Parathyroid adenoma (tissue), 2 donors: ENCODE results near the gene PNMT.

ENCODE experiments used
- H2AFZ ChIP-seq: fragments of 300-600 bp; sonication (generic); one replicate; pipeline ENCODE4 v1.7.0; 2017; ENCODE audit warnings: antibody characterized with exemption, mild to moderate bottlenecking
- H3K27ac ChIP-seq: fragments of 300-600 bp; sonication (generic); one replicate; pipeline ENCODE4 v1.7.0; 2017
- H3K27me3 ChIP-seq: fragments of 300-600 bp; sonication (generic); one replicate; pipeline ENCODE4 v1.7.0; 2017; ENCODE audit warnings: low read length; ENCODE audit not compliant: control insufficient read depth, insufficient read depth
- H3K36me3 ChIP-seq: fragments of 300-600 bp; sonication (generic); one replicate; pipeline ENCODE4 v1.7.0; 2017; ENCODE audit warnings: low read length; ENCODE audit not compliant: control insufficient read depth, insufficient read depth
- H3K4me1 ChIP-seq: fragments of 300-600 bp; sonication (generic); one replicate; pipeline ENCODE4 v1.7.0; 2017; ENCODE audit warnings: control low read depth
- H3K4me2 ChIP-seq: fragments of 300-600 bp; sonication (generic); one replicate; pipeline ENCODE4 v1.7.0; 2017; ENCODE audit warnings: low read length
- H3K4me3 ChIP-seq: fragments of 300-600 bp; sonication (generic); one replicate; pipeline ENCODE4 v1.7.0; 2017; ENCODE audit warnings: low read depth, low read length
- H3K79me2 ChIP-seq: fragments of 300-600 bp; sonication (generic); one replicate; pipeline ENCODE4 v1.7.0; 2017; ENCODE audit warnings: control low read depth
- H3K9ac ChIP-seq: fragments of 300-600 bp; sonication (generic); one replicate; pipeline ENCODE4 v1.7.0; 2017; ENCODE audit warnings: mild to moderate bottlenecking
- H3K9me3 ChIP-seq: fragments of 300-600 bp; sonication (generic); one replicate; pipeline ENCODE4 v1.7.0; 2017; ENCODE audit warnings: low read length; ENCODE audit not compliant: control insufficient read depth
- CTCF ChIP-seq: fragments of 300-600 bp; sonication (generic); IDR thresholded peaks from one replicate; pipeline ENCODE4 v1.7.0; 2017; ENCODE audit warnings: antibody characterized with exemption, mild to moderate bottlenecking
- donor health status: primary hyperparathyroidism.

The PNMT gene

GRCh38 chr17:39687546-39688474, 19.6 kb downstream of the PNMT start, which contains the start of gene PGAP3:
Gene PGAP3 (minus strand): TSS chr17:39688057. CDS start chr17:39688014, 43 bp downstream.
- Histone ChIP-seq H3K4me3 (peak within 1 kb of the TSS; percentile 100), H3K9ac (peak within 1 kb of the TSS; percentile 61), H3K4me1 (peaks cover 8% of the 10 kb centered on the region), H3K27me3 (no peaks in the 10 kb centered on the region), H3K36me3 (no peaks in the 10 kb centered on the region), H3K27ac (peak within 1 kb of the TSS; percentile 97), H3K4me2 (peak within 1 kb of the TSS; percentile 93), H2AFZ (peak within 1 kb of the TSS; percentile 98), H3K9me3 (no peaks in the 10 kb centered on the region), H3K79me2 (no peaks in the 10 kb centered on the region)
- TF ChIP-seq CTCF: peak; percentile 16

GRCh38 chr17:39688475-39688835, 20.2 kb downstream of the PNMT start:
- H2AFZ ChIP-seq: peak overlapping the region; percentile 98
- H3K9me3 ChIP-seq: no peaks in the 10 kb centered on the region
- H3K4me2 ChIP-seq: peak overlapping the region; percentile 93
- no peaks in the 10 kb centered on the region for H3K79me2 ChIP-seq
- H3K4me1 ChIP-seq: peaks cover 8% of the 10 kb centered on the region
- H3K9ac ChIP-seq: no peak overlapping the region
- H3K27ac ChIP-seq: peak overlapping the region; percentile 97
- TF ChIP-seq CTCF: no peak
- no peaks in the 10 kb centered on the region for H3K36me3 ChIP-seq
- H3K27me3 ChIP-seq: no peaks in the 10 kb centered on the region
- peak overlapping the region; percentile 100 for H3K4me3 ChIP-seq

GRCh38 chr17:39688945-39689344, 20.7 kb downstream of the PNMT start:
- no peak overlapping the region for H3K9ac ChIP-seq
- peak overlapping the region; percentile 98 for H2AFZ ChIP-seq
- H3K4me2 ChIP-seq: peak overlapping the region; percentile 93
- peak overlapping the region; percentile 97 for H3K27ac ChIP-seq
- H3K79me2 ChIP-seq: no peaks in the 10 kb centered on the region
- H3K27me3 ChIP-seq: no peaks in the 10 kb centered on the region
- no peaks in the 10 kb centered on the region for H3K9me3 ChIP-seq
- no peak for TF ChIP-seq CTCF
- H3K36me3 ChIP-seq: no peaks in the 10 kb centered on the region
- H3K4me3 ChIP-seq: peak overlapping the region; percentile 100
- peaks cover 8% of the 10 kb centered on the region for H3K4me1 ChIP-seq

- no peak for TF ChIP-seq CTCF
- Histone ChIP-seq H3K9me3 (no peaks in the 10 kb centered on the region), H3K36me3 (no peaks in the 10 kb centered on the region), H3K4me1 (no peaks in the 10 kb centered on the region), H3K79me2 (no peaks in the 10 kb centered on the region), H3K9ac (no peak overlapping the region), H3K4me3 (no peak overlapping the region), H3K27me3 (no peaks in the 10 kb centered on the region), H2AFZ (no peak overlapping the region), H3K27ac (no peak overlapping the region), H3K4me2 (no peak overlapping the region)
Observed at GRCh38 chr17:39694593-39694992, 26.3 kb downstream of the PNMT start.
